ENCODE results near the gene BEND6. TPM values are rescaled to one million over a fixed set of nuclear protein-coding genes. Genes with fewer than 3 reads are reported as not detected.

BEND6 gene
- total and polyA plus RNA-seq, 10 donors = 0.26 to 1.0 (median 0.52) TPM; not detected in 1

DNA sequence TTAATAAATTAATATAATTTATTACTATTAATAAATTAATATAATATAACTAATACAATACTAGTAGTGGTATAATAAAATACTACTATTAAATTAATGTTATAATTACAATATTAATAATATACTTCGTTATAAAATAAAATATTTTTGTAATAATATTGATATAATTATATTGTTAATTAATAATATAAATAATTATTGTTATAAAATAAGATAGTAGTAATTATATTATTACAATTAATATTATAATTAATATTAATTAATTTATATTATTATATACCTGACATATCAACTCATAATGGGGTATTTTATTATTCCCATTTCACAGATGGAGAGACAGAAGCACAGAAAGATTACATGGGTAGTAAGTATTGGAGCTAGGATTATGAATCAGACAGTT lies 8.9 kb downstream of the BEND6 start:
- H3K36me3 ChIP-seq = no peaks in the 10 kb centered on the region
- 70 to 85% (median 75%) methylated on average over 1 of the region's 1 CpG for WGBS, 5 donors
- TF ChIP-seq POLR2AphosphoS5 (IDR thresholded peaks at IDR 0.05) (no peak), POLR2A (IDR thresholded peaks at IDR 0.05) (no peak)
- TF ChIP-seq, protein P1, sequence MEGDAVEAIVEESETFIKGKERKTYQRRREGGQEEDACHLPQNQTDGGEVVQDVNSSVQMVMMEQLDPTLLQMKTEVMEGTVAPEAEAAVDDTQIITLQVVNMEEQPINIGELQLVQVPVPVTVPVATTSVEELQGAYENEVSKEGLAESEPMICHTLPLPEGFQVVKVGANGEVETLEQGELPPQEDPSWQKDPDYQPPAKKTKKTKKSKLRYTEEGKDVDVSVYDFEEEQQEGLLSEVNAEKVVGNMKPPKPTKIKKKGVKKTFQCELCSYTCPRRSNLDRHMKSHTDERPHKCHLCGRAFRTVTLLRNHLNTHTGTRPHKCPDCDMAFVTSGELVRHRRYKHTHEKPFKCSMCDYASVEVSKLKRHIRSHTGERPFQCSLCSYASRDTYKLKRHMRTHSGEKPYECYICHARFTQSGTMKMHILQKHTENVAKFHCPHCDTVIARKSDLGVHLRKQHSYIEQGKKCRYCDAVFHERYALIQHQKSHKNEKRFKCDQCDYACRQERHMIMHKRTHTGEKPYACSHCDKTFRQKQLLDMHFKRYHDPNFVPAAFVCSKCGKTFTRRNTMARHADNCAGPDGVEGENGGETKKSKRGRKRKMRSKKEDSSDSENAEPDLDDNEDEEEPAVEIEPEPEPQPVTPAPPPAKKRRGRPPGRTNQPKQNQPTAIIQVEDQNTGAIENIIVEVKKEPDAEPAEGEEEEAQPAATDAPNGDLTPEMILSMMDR (IDR thresholded peaks at IDR 0.05 in 8 of 11, conservative IDR thresholded peaks at IDR 0.05 in 3 of 11) = no peak
- intact Hi-C loops (cut with DNase I; ENCODE audit: low total_unique reads) = no loop called here
- no peak for DNase-seq
- H3K4me3 ChIP-seq = no peak overlapping the region
- H3K27ac ChIP-seq = no peak overlapping the region
- no peaks in the 10 kb centered on the region for H3K9me3 ChIP-seq
- peaks cover 0 to 4% (median 0%) of the 10 kb centered on the region in 7 donors for H3K27me3 ChIP-seq (replicated peaks in 1 of 7)
- H3K4me1 ChIP-seq = no peaks in the 10 kb centered on the region

DNA sequence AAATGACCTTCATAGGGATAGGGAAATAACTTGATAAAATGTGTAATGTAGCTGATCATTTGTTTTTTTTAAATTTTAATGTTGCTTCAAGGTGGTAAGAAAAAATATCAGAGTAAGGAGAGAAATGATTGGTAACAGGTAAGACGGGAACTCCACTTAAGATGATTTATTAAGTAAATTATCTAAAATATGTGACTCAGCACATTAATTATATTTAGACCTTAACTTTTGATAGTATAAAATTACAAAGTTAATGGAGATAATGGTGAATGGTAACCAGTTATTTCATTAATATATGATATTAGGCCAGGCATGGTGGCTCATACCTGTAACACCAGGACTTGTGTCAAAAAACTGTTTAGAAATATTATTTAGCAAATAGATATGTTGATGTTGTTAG lies 10.2 kb downstream of the BEND6 start:
- intact Hi-C loops (cut with DNase I; ENCODE audit: low total_unique reads) = no loop called here

DNA sequence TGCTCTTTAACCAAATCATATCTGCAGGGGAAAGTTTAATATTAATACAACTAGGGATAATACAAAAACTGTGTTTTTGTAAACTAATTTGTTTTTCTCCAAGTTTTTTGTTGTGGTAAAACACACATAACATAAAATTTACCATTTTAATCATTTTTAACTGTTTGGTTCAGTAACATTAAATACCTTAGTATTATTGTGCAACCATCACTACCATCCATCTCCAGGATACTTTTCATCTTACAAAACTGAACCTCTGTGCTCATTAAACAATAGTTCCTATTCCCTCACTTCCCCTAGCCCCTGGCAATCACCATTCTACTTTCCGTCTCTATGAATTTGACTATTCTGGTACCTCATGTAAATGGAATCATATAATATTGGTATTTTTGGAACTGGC lies 15.9 kb downstream of the BEND6 start:
- H3K4me1 ChIP-seq = no peaks in the 10 kb centered on the region

More for the DNA sequence above, 10.2 kb downstream of the BEND6 start:
- Histone ChIP-seq H3K27me3 (replicated peaks in 1 of 7) (no peaks in the 10 kb centered on the region), H3K27ac (no peak overlapping the region), H3K4me1 (no peaks in the 10 kb centered on the region), H3K4me3 (no peak overlapping the region), H3K36me3 (no peaks in the 10 kb centered on the region), H3K9me3 (no peaks in the 10 kb centered on the region)
- 83 to 94% (median 91%) methylated on average over 1 of the region's 1 CpG for WGBS, 5 donors
- TF ChIP-seq, protein P1 (IDR thresholded peaks at IDR 0.05 in 8 of 11, conservative IDR thresholded peaks at IDR 0.05 in 3 of 11) = no peak
- no peak for TF ChIP-seq POLR2A (IDR thresholded peaks at IDR 0.05)
- TF ChIP-seq POLR2AphosphoS5 (IDR thresholded peaks at IDR 0.05) = no peak
- DNase-seq = no peak

DNA sequence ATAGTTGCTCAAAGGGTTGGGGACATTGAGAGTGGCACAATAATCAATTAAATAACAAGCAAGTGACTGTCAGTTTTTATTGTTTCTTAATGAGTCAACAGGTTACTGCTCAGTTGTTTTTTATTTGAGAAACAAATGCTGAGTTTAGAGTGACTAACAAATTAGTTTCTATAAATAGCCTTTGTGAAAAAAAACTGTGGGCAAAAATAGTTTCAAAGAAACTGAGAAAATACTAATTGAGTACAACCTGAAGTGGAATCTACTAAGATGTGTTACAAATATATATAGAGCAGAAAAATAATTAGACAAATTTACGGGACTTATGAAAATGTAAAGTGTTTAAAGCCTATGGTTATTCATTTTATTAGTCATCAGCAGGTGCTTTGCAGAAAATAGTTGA lies 22.3 kb downstream of the BEND6 start:
- intact Hi-C loops (cut with DNase I; ENCODE audit: low total_unique reads) = no loop called here
- Histone ChIP-seq H3K4me3 (no peak overlapping the region), H3K4me1 (no peaks in the 10 kb centered on the region), H3K36me3 (no peaks in the 10 kb centered on the region), H3K27ac (no peak overlapping the region), H3K9me3 (peaks cover 0 to 32% (median 21%) of the 10 kb centered on the region in 8 donors), H3K27me3 (replicated peaks in 1 of 7) (no peaks in the 10 kb centered on the region)
- TF ChIP-seq, protein P1 (IDR thresholded peaks at IDR 0.05 in 8 of 11, conservative IDR thresholded peaks at IDR 0.05 in 3 of 11) = no peak
- no peak for TF ChIP-seq POLR2AphosphoS5 (IDR thresholded peaks at IDR 0.05)
- TF ChIP-seq POLR2A (IDR thresholded peaks at IDR 0.05) = no peak
- DNase-seq = no peak
- 75 to 88% (median 87%) methylated on average over 1 of the region's 1 CpG for WGBS, 5 donors

More for the DNA sequence above, 15.9 kb downstream of the BEND6 start:
- no peak overlapping the region for H3K27ac ChIP-seq
- no peaks in the 10 kb centered on the region for H3K27me3 ChIP-seq (replicated peaks in 1 of 7)
- no peaks in the 10 kb centered on the region for H3K36me3 ChIP-seq
- TF ChIP-seq, protein P1 (IDR thresholded peaks at IDR 0.05 in 8 of 11, conservative IDR thresholded peaks at IDR 0.05 in 3 of 11) = no peak
- TF ChIP-seq POLR2A (IDR thresholded peaks at IDR 0.05) = no peak
- no peak for TF ChIP-seq POLR2AphosphoS5 (IDR thresholded peaks at IDR 0.05)
- 77 to 98% (median 85%) methylated on average over 1 of the region's 1 CpG for WGBS, 5 donors
- intact Hi-C loops (cut with DNase I; ENCODE audit: low total_unique reads) = no loop called here
- DNase-seq = no peak
- H3K4me3 ChIP-seq = no peak overlapping the region
- H3K9me3 ChIP-seq = peaks cover 0 to 4% (median 0%) of the 10 kb centered on the region in 8 donors
